NCI-H1930 (cell line): ENCODE data around the gene MRPS6.

ENCODE experiments used
- DNase-seq, 2 experiments: peaks; one replicate each; lab custom pipeline; 2025; lab: John Stamatoyannopoulos, UW

MRPS6 gene

DNA sequence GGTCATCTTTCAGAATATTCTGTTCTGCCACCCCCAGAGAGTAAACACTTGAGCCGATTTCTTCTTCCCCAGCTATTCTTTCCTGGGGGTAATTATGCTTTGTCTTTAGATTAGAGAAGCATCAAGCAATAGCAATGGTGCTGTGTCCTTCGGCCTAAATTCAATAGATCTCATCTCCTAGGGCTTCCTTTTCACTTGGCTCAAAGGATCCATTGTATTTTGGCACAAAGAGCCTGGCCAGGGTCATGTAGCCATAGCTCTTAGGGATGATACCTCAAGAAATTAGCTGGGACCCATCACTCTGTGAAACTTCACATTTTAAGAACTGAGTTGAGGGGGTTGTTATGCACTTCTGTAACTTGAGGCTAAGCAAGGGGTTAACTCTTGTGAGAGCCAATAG lies 27.0 kb downstream of the MRPS6 start:
- DNase-seq: no peak

DNA sequence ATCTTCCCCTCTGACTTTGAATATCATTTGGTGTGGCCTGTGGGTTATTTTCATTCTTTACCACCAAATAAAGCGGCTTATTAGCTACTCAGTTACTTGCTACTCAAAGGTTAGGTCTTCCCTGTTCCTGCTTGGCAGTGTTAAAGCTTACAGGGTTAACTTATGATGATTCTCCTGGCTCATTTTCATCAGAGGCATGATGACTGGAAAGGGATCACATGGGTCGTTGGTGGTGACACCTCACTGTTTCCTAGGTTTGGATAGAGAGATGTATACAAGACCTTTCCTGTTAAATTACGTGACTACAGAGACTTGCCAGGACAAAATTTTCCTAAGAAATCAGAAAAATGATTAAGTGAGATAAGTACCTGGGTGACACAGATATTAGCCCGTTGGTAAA lies 27.4 kb downstream of the MRPS6 start:
- no peak for DNase-seq

DNA sequence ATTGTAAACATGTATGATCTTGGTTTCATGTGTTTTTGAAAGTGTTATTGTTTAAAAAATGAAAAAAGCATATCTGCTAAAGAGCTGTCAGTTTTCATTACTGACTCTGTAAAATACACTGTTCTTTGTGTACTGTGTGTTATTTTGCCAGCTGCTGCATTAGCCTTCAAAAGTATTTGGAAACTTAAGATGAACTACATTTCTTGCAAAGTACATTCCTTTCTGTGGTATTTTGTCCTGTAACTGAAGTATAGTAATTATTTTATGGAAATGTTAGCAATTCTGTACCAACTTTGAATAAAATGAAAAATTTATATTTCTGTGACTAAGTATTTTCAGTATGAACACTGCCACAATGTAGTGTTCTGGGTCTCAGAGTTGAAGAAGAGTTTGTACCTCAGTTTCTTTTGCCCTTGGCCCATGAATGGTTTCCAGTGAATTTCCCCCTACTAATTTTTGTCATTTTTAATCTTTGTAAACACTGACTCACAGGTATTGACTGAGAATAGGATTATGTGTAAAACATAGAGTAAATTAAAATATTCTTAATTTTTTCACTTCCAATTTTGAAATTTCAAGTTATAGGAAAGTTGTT lies 32.7 kb downstream of the MRPS6 start:
- DNase-seq: no peak

DNA sequence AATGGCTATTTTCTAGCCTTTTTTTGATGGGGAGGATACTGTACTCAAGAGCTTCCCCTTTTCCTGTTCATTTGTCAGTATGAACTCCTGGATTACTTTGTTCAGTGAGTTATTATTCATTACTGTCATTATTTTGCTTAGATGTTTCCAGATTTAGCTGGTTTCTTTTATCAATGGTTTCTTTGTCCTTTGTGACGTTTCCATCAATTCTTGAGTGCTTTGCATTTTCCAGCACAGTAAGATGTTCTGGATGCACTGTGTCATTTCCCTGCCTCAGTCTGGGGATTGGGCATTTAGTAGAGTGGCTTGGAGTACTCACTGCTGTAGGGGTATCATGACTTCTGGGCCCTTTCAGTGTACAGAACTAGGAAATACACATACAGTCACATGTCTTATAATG lies 34.2 kb downstream of the MRPS6 start:
- no peak for DNase-seq

DNA sequence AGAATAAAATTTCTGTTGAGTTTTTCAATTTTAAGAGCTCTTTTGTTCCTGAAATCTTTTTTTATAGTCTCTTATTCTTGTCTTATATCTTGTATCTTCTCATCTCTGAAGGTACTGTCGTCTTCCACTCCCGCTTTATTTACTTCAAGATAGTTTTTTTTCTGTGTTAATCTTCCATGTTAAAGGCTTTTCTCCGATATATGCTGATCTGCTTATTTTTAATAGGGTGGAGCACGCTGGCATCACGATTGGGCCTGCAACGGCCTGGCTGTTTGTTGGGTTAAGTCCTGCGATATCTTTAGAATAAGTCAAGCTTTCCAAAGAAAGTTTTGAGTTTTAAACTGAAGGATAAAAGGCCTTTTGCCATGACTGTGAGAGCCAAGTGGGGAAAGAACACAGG lies 35.7 kb downstream of the MRPS6 start:
- no peak for DNase-seq

DNA sequence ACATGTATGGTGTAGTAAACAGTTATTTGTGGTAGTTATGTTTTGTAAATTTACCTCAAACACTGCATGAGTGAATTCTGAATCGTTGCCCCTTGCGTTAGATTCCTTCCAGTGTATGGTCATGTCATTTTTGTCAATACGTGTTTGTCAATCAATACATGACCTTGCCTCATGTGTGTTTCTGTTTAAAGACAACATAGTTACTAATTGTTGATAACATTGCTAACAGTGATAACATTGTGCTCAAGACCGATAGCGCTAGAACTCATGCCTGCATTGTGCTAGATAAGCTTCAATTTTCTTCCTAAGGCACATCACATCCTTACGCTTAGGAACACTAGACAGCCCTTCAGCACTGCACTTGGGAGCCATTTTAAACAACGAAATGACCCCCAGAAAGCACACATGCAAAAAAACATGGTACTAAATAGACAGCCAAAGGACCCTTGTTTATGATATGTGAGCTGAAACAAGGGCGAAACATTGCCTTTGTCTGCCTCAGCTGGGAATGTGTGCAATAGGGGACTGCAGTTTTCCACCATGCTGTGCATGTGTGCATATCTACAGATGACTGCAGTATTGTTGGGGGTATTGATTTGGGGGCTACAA lies 37.3 kb downstream of the MRPS6 start:
- no peak for DNase-seq

DNA sequence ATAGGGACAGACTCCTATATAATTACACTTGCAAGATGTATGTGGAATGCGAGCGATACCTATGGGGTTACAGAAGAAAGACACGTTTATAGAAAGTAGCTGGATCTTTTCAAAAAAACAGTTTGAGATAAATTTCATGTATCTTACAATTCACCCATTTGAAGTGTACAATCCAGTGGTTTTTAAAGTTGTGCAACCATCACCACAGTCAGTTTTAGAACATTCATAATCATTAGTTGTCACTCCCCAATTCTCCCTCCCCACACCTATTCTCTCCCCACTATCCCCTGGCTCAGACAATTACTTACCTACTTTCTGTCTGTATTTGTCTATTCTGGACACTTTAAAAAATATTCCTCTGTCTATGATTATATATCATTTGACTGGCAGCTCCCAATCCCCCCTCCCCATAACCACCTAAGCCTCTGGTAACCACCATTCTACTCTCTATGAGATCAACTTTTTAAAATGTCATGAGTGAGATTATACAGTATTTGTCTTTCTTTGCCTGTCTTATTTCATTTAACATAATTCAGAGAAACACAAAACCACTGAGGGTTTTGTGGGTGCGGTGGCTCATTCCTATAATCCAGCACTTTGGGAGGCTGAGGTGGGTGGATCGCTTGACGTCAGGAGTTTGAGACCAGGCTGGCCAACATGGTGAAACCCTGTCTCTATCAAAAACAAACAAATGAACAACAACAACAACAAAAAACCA lies 39.1 kb downstream of the MRPS6 start:
- DNase-seq: no peak

DNA sequence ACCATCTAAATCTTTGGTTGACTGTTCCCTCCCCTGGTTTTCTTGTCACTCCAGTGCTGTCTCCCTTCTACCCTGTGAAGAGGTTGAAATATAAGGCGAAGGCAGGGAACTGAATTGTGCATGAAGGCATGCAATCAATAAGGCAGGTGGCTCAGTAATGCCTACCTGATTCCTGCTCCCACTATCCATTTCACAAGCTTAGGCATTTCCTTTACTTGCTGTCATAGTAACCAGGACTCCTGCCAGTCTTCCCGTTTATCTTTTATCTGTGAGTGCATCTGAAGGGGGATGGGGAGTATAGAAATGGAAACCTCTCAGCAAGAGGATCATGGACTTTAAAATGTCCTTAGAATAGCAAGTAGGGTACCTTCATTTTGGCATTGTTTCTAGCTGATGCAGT lies 40.5 kb downstream of the MRPS6 start:
- DNase-seq: no peak

DNA sequence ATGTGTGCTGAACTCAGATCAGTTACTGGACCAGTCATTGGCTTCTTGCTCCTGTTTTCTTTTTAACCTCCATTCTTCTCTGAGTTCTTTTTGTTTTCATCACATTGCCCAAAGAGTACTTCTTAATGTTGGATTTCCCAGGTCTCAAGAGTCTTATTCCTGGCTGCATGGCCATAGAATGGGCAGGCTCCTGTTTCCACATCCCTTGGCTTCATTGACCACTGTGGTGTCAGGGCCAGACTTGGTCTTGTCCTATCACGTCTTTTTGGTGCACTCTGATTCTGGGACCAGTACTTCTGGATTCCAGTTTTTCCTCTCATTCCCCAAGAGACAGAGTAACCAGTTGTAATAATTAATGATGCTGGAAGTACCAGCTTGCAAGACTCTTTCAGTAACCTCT lies 41.8 kb downstream of the MRPS6 start:
- DNase-seq: no peak

DNA sequence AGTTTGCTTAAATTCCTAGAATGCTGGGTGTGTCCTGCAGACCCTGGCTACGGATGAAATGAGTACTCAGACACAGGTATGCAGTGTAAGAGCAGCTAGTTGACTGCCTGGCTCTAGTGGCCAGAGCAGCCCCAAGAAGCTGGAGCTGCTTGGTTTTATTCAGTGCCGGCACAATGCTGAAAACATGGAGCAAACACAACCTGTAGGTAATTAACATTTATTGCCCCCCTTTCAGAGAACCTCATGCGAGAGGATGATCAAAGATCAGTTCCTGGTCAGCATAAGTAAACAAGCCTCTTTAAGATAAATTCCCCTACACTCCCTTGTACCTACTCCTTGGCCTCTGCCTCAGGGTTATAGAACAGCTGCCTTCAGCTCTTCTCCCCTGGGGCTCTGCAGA lies 43.2 kb downstream of the MRPS6 start:
- no peak for DNase-seq

DNA sequence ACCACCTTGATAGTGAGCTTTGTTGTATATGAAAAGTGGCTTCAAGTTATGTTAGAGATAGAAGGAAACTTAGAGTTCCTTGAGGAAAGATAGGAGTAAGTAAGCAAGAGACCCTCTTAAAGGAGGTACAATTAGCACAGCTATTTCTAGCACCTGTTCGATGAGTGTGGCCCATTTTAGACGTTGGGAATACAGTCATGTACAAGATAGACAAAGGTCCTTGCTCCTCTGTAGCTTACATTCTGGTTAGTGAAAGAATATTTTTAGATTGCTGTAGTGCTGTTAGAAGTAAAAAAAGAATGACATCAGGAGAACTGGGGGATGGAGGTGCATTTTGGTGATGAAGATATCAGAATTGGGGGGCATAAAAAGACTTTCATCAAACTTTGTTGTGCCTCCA lies 47.5 kb downstream of the MRPS6 start:
- no peak for DNase-seq

DNA sequence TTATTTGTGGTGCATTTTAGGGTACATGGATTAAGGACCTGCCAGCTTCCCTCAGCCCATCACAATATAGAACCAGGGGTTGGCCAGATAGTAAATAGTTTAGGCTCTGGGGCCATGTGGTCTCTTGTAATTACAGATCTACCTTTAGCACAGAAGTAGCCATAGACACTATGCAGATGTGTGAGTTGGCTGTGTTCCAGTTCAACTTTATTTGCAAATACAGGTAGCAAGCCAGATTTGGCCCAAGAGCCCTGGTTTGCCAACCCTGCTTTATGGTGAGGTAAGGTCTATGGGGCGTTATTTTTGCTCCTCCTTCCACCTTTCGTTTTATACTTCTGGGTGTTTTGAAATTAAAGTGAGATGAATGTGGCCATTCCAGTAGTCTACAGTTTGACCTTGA lies 48.7 kb downstream of the MRPS6 start:
- no peak for DNase-seq

DNA sequence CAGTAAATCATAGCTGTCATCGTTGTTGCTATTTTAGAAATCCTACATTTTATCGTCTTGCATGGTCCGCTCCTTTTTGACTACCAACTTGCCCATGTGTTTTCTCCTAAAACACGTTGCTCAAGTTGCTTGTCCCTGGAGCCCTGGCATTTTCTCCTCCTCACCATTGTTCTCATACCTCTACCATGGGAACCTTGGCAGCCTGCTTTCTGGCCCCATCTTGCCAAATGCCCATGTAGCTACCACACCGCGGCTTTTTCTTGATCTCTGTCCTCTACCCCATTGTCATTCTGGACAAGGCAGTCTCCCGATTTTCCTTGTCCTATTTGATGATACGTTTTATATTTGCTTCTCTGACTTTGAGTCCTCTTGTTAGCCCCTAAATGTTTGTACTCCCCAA lies 50.2 kb downstream of the MRPS6 start:
- no peak for DNase-seq

DNA sequence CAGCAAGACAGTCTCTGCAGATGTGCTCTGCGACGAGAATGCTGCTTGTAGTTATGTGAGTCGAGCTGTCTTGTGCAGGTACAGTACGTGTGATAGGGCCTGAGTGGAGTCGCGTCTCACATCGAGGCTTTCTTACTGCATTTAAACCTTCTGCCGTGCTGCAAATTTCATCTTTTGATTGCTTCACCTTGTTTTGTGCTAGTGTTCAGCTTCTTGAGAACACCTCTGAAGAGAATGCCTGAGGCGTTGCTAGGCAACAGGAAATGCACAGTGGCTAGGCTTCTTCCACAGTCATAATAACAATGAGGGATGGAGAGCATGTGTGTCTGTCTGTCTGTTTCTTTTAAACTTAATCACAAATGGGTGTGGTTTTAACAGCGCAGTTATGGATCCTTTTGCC lies 52.9 kb downstream of the MRPS6 start:
- no peak for DNase-seq

DNA sequence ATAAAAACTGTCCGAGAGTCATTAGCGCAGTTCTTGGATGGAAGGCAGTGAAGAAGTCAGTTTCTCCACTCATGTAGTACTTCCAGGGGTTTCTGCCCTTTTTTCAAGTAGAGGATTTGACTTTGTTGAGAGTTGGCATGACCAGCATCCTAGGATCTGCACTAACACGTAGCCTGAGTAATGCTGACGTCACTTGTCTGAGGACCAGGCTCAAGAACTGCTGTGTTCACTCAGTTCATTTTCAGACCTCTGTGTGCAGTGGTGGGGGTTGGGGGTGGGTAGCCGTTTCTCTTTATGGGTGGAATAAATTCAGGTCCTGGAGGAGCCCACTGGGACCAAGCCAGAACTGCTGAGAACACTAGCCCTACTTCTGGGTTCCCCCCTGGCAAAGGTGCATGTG lies 53.3 kb downstream of the MRPS6 start:
- no peak for DNase-seq

DNA sequence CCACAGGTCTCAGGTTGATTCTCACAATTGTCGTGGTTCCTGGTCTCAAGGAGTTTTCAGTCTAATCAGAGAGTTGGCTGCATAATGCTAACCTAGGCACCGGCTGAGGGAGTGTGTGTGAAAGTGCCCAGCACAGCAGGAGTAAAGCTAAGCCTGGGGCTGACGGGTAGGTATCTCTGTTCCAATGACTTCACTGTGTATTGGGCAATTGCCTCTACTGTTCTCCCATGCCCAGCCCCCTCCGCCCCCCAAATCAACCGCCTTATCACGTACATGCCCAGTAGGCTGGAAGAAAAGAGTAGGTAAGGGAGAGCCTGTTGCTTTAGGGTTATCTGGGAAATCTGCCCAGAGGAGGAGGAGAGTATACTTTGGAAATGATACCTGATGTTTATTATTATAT lies 54.7 kb downstream of the MRPS6 start:
- DNase-seq: no peak

DNA sequence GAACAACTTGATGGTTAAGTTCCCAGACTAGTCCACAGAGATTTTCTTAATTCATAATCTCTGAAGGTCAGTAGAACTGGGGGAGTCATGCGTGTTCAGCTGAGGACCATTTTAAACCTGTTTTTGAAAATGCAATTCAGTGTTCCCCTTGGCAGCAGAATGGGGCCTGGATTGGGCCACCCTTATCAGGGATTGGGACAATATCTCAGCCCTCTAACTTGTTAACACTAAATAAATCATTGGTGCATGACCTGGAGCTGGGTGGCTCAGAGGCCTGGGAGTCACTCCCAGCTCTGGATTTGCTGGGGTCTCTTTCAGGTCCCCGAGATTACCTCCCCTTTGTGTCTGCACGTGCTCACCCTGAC lies 55.3 kb downstream of the MRPS6 start:
- no peak for DNase-seq

DNA sequence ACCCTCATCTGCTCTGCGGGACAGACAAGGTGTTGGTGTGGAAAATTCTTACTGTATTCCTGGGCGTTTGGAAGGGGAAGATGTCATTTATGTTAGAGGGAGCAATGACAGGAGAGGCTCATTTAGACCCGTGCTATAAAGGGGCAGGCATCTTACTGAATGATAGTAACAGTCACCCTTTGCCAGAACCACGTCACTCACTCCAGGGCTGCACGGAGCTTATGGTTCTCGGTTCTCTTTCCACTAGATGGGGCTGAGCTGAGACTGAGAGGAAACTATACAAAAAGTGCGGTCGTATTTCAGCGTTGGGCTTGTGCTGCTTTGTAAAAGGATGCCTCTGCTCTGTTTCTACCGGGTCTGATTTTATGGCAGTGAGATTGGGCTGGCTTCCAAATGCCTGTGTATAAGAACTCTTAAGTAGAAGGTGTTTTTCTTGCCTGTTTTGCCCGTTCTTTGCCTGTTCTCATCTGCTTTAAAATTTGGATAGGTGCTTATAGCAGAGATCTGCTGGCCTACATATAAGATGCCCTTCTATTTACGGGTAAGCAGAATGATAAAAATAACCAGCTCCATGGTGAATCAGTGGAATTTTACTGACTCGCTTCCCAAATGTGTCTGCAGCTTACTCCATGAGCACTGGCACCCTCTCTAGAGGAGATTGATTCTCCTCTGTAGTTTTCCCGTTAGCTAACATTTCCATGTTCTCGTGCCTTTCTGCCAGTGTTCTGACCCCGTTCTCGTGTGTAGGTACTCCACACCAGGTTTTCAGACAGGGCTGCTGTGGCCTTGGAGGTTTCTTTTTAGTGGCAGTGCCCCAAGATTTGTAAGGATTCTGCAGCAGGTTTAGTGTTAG lies 55.9 kb downstream of the MRPS6 start:
- no peak for DNase-seq

DNA sequence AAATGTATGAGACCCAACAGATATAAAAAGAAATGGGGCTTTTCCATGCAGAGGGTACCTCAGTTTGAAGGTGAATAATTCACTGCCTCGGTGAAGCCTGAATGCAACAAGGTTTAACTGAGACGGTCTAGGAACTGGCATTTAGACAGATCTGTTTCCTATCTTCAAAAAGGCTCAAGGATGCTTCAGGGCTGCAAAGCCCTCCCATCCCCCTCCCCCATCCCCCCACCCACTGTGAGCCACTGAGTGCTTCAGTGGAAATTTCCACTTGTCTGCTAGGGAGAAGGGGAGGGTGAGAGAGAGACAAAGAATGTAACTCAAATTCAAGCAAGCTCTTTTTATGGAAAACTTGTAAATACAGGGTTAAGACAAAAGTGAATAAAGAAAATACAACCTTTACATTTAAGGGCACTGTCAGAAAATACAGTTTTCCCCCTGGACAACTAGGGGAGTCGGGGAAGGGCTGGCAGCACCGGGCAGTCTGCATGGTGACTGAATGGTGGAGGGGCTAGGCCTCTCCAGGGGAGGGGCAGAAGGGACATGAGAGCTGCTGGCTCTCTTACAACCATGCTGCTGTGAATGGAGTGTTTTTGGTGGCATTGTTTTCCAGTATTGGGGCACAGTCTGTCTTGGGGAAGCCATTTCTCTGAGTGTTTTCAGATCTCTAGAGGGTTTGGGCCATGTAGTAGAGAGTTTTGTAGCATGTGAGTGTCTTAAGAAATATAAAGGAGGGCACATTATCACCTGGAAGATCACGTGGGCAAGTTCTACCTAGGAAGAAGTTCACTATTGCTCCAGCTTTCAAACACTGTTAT lies 56.7 kb downstream of the MRPS6 start:
- no peak for DNase-seq

DNA sequence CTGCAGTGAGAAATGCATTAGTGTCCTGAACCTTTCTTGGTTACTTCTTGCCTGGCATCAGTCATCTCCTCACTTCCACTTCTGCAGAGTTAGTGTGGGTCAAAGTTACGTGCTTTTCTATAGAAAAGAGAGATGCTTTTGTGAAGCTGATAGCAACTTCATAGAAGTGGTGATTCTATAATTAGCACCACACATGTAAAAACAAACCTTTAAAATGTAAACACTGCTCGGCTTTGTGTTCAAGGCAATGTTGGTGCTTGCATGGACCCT lies 57.3 kb downstream of the MRPS6 start:
- no peak for DNase-seq

DNA sequence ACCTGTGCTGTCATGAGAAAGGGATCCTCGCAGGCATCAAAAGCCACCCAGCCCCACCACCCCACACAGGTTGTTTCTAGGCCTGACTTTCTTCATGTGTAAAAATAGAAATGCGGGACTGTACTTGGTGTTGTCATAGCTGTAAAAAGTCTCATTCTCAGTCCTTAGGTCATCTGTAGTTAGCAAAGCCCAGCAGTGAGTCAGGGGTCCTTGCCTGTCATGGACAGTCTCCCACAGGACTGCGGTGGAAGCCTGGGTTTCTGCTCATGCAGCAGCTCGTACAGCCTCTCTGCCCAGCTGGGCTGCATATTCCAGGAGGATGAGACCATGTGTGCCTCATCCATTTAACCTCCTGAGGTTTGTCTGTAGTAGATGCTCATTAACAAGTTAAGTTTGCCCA lies 58.2 kb downstream of the MRPS6 start:
- DNase-seq: no peak

DNA sequence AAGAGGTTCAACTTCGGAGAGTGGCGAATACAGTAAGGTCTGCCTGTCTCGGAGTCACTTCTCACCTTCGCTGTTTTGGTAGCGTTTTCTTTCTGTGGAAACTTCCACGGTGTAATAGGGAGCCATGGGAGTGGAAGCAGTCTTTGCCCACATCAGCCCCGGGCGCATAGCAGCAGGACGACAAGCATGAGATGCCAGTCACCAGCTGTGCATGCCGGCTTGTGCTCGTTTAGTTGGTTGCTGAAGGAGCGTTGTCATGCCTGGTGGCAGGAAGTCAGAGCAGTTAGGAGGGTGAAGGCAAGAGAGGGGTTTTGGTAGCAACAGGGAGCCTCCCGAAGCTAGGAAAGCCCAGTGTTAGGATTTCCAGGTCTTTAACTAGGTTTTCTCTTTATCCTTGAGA lies 58.8 kb downstream of the MRPS6 start:
- no peak for DNase-seq
